Measurements from ENCODE around the gene IRF2BP2.

DNA sequence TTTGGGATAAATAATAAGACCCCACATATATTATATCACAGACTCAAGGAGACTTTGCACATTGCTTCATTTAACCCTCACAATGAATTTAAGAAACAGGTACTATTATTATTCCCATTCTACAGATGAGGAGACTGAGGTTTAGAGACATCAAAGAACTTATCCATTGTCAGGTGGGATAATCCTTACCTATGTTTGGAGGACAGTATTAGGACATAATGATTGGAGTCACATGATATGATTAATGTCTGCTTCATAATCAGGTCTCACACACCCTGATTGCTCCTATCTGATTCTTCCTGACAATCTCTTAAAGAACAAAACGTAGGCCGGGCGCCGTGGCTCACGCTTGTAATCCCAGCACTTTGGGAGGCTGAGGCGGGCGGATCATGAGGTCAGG, 16.9 kb downstream of the IRF2BP2 start:
- TF ChIP-seq, protein P1, sequence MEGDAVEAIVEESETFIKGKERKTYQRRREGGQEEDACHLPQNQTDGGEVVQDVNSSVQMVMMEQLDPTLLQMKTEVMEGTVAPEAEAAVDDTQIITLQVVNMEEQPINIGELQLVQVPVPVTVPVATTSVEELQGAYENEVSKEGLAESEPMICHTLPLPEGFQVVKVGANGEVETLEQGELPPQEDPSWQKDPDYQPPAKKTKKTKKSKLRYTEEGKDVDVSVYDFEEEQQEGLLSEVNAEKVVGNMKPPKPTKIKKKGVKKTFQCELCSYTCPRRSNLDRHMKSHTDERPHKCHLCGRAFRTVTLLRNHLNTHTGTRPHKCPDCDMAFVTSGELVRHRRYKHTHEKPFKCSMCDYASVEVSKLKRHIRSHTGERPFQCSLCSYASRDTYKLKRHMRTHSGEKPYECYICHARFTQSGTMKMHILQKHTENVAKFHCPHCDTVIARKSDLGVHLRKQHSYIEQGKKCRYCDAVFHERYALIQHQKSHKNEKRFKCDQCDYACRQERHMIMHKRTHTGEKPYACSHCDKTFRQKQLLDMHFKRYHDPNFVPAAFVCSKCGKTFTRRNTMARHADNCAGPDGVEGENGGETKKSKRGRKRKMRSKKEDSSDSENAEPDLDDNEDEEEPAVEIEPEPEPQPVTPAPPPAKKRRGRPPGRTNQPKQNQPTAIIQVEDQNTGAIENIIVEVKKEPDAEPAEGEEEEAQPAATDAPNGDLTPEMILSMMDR (IDR thresholded peaks at IDR 0.05), result no peak
- TF ChIP-seq POLR2A (IDR thresholded peaks at IDR 0.05) (no peak), POLR2AphosphoS5 (IDR thresholded peaks at IDR 0.05; ENCODE audit: insufficient read depth in 1 of 2, low read depth in 1 of 2) (no peak)
